Tracheal epithelial cell (primary cell): ENCODE results near the gene CEACAM5. TPM values are rescaled to one million over a fixed set of nuclear protein-coding genes. Genes with fewer than 3 reads are reported as not detected.

Experiments
- total RNA-seq: library from RNA; depleted of rRNA; stranded (reverse); fragments of >200 nt; gene quantifications from 2 replicates; pipeline ENCODE4 v1.2.1, GENCODE V29; 2014

Gene CEACAM5
- 8.3 TPM in 1 of 2 replicates, not detected in the other for total RNA-seq

DNA sequence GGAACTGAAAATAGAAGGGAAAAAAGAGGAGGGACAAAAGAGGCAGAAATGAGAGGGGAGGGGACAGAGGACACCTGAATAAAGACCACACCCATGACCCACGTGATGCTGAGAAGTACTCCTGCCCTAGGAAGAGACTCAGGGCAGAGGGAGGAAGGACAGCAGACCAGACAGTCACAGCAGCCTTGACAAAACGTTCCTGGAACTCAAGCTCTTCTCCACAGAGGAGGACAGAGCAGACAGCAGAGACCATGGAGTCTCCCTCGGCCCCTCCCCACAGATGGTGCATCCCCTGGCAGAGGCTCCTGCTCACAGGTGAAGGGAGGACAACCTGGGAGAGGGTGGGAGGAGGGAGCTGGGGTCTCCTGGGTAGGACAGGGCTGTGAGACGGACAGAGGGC lies at the start of gene CEACAM5:
Gene CEACAM5 (plus strand): TSS at position 146 of the 400 bp plus-strand sequence. CDS start 106 bp downstream, at position 252.

DNA sequence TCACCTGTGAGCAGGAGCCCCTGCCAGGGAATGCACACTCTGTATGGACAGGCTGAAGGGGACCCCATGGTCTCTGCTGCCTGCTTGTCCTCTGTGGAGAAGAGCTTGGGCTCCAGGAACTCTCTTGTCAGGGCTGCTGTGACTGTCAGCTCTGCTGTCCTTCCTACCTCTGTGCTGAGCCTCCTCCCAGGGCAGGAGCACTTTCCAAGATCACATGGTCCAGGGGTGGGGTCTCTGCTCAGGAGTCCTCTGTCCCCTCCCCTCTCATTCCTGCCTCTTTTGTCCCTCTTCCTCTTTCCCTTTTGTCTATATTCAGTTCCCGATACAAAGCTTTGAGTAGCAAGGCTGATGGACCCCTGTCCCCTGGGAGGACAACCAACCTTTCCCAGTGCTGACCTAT lies 20.3 kb upstream of the CEACAM5 start, which contains the start of gene CEACAM7:
Gene CEACAM7 (minus strand): TSS at position 173 of the 400 bp plus-strand sequence. CDS start 105 bp downstream, at position 68.

DNA sequence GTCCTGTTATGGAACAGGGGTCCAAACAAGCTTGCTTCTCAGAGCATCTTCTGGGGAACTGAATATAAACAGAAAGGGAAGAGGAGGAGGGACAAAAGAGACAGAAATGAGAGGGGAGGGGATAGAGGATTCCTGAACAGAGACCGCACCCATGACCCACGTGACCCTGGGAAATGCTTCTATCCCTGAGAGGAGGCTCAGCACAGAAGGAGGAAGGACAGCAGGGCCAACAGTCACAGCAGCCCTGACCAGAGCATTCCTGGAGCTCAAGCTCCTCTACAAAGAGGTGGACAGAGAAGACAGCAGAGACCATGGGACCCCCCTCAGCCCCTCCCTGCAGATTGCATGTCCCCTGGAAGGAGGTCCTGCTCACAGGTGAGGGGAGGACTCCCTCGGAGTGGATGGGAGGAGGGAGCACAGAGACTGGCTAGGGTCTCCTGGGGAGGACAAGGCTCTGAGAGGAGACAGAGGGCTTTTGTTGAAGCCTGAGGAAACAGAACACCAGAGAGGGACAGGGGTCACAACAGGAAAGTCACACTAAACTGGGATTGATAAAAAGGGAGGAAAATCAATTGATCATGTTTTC lies 47.0 kb downstream of the CEACAM5 start, which contains the start of gene CEACAM6:
Gene CEACAM6 (plus strand): TSS at position 203 of the 586 bp plus-strand sequence. CDS start 109 bp downstream, at position 312.

Other genes starting within 250 kb of the CEACAM5 start
- gene CEACAM21, start 132.5 kb upstream of the CEACAM5 start, total RNA-seq, result not detected in 2 replicates
- not detected in 2 replicates for gene CEACAM4, start 81.6 kb upstream of the CEACAM5 start, total RNA-seq
- 0.24 TPM in 1 of 2 replicates, not detected in the other for gene CEACAM7, start 20.4 kb upstream of the CEACAM5 start, total RNA-seq
- gene CEACAM6, start 46.9 kb downstream of the CEACAM5 start, total RNA-seq, result 0.96 and 17.5 TPM in 2 replicates
- gene CEACAM3, start 88.0 kb downstream of the CEACAM5 start, total RNA-seq, result not detected in 2 replicates
- not detected in 2 replicates for gene LYPD4, start 136.1 kb downstream of the CEACAM5 start, total RNA-seq
- not detected in 2 replicates for gene DMRTC2, start 136.4 kb downstream of the CEACAM5 start, total RNA-seq
- 2,865 and 3,325 TPM in 2 replicates for gene RPS19, start 151.6 kb downstream of the CEACAM5 start, total RNA-seq
- 0.48 TPM in 1 of 2 replicates, not detected in the other for gene CD79A, start 168.7 kb downstream of the CEACAM5 start, total RNA-seq
- gene ARHGEF1, start 174.6 kb downstream of the CEACAM5 start, total RNA-seq, result 31.8 and 41.2 TPM in 2 replicates
- gene ERFL, start 219.8 kb downstream of the CEACAM5 start, total RNA-seq, result 0.21 TPM in 1 of 2 replicates, not detected in the other